SK-N-SH treated with all-trans-retinoic acid at 6 μM for 48 hours (cell line): ENCODE data around the gene C2CD5.

ENCODE experiments used
- ATAC-seq: fragments of 200-7000 bp; cut with Tn5 transposase; 3 replicates; pipeline ENCODE4 v1.9.1; 2020; ENCODE audit warnings: mild to moderate bottlenecking, moderate library complexity
- ARNTL ChIP-seq: fragments of 450-650 bp; formaldehyde crosslinking; IDR thresholded peaks from 2 replicates; pipeline ENCODE4 v1.5.0; 2020; ENCODE audit warnings: low read depth, mild to moderate bottlenecking, moderate library complexity, borderline replicate concordance
- CSDC2 ChIP-seq: fragments of 250-450 bp; sonication (Bioruptor Pico); IDR thresholded peaks from 2 replicates; pipeline ENCODE4 v1.5.0; 2020; ENCODE audit warnings: mild to moderate bottlenecking, moderate library complexity
- CSRNP3 ChIP-seq: fragments of 250-450 bp; sonication (Bioruptor Pico); IDR thresholded peaks from 2 replicates; pipeline ENCODE4 v1.5.1; 2021; ENCODE audit warnings: mild to moderate bottlenecking, moderate library complexity
- ESRRG ChIP-seq: fragments of 250-450 bp; sonication (Bioruptor Pico); IDR thresholded peaks from 2 replicates; pipeline ENCODE4 v1.6.1; 2021; ENCODE audit warnings: mild to moderate bottlenecking
- GLIS3 ChIP-seq: fragments of 250-450 bp; sonication (Bioruptor Pico); IDR thresholded peaks from 2 replicates; pipeline ENCODE4 v1.5.0; 2020; ENCODE audit warnings: mild to moderate bottlenecking, moderate library complexity
- ISL1 ChIP-seq: fragments of 250-450 bp; sonication (Bioruptor Pico); IDR thresholded peaks from 2 replicates; pipeline ENCODE4 v2.1.2; 2022; ENCODE audit warnings: mild to moderate bottlenecking, moderate library complexity
- OSR1 ChIP-seq: fragments of 250-450 bp; sonication (Bioruptor Pico); IDR thresholded peaks from 2 replicates; pipeline ENCODE4 v1.8.0; 2022; ENCODE audit warnings: moderate library complexity, mild to moderate bottlenecking, inconsistent platforms
- PPARA ChIP-seq: fragments of 250-450 bp; sonication (Bioruptor Pico); IDR thresholded peaks from 2 replicates; pipeline ENCODE4 v1.5.0; 2020; ENCODE audit warnings: mild to moderate bottlenecking, borderline replicate concordance
- RARB ChIP-seq: fragments of 250-450 bp; sonication (Bioruptor Pico); IDR thresholded peaks from 2 replicates; pipeline ENCODE4 v1.8.0; 2021; ENCODE audit warnings: mild to moderate bottlenecking, moderate library complexity
- SNAI2 ChIP-seq: fragments of 250-450 bp; sonication (Bioruptor Pico); IDR thresholded peaks from 2 replicates; pipeline ENCODE4 v1.5.0; 2020; ENCODE audit warnings: mild to moderate bottlenecking, moderate library complexity
- TOX ChIP-seq: fragments of 250-450 bp; sonication (Bioruptor Pico); IDR thresholded peaks from 2 replicates; pipeline ENCODE4 v1.8.0; 2021; ENCODE audit warnings: mild to moderate bottlenecking, moderate library complexity, borderline replicate concordance
- TSHZ2 ChIP-seq: fragments of 250-450 bp; sonication (Bioruptor Pico); IDR thresholded peaks from 2 replicates; pipeline ENCODE4 v1.5.0; 2020; ENCODE audit warnings: mild to moderate bottlenecking, moderate library complexity
- ZC3H10 ChIP-seq: fragments of 250-450 bp; sonication (Bioruptor Pico); IDR thresholded peaks from 2 replicates; pipeline ENCODE4 v1.5.1; 2021; ENCODE audit warnings: mild to moderate bottlenecking, moderate library complexity
- ZFP3 ChIP-seq: fragments of 250-450 bp; sonication (Bioruptor Pico); IDR thresholded peaks from 2 replicates; pipeline ENCODE4 v1.5.0; 2020; ENCODE audit warnings: mild to moderate bottlenecking, moderate library complexity
- ZFP30 ChIP-seq: fragments of 450-650 bp; formaldehyde crosslinking; IDR thresholded peaks from 2 replicates; pipeline ENCODE4 v1.5.0; 2022; ENCODE audit warnings: mild to moderate bottlenecking, moderate library complexity
- ZNF565 ChIP-seq: fragments of 450-650 bp; formaldehyde crosslinking; conservative IDR thresholded peaks from 2 replicates; pipeline ENCODE4 v1.5.0; 2020; ENCODE audit warnings: low read depth, mild to moderate bottlenecking, moderate library complexity
- ZNF8 ChIP-seq: fragments of 450-650 bp; formaldehyde crosslinking; IDR thresholded peaks from 2 replicates; pipeline ENCODE4 v1.5.0; 2020; ENCODE audit warnings: mild to moderate bottlenecking, moderate library complexity
- TF ChIP-seq, protein P1 (sequence below): fragments of 250-450 bp; sonication (Bioruptor Pico); IDR thresholded peaks from 2 replicates; pipeline ENCODE4 v1.8.0; 2021; ENCODE audit warnings: low read depth, mild to moderate bottlenecking, moderate library complexity, borderline replicate concordance
- TF ChIP-seq, protein P2 (sequence below): fragments of 250-450 bp; sonication (Bioruptor Pico); IDR thresholded peaks from 2 replicates; pipeline ENCODE4 v1.8.0; 2020; ENCODE audit warnings: mild to moderate bottlenecking, moderate library complexity, borderline replicate concordance

The C2CD5 gene, protein sequence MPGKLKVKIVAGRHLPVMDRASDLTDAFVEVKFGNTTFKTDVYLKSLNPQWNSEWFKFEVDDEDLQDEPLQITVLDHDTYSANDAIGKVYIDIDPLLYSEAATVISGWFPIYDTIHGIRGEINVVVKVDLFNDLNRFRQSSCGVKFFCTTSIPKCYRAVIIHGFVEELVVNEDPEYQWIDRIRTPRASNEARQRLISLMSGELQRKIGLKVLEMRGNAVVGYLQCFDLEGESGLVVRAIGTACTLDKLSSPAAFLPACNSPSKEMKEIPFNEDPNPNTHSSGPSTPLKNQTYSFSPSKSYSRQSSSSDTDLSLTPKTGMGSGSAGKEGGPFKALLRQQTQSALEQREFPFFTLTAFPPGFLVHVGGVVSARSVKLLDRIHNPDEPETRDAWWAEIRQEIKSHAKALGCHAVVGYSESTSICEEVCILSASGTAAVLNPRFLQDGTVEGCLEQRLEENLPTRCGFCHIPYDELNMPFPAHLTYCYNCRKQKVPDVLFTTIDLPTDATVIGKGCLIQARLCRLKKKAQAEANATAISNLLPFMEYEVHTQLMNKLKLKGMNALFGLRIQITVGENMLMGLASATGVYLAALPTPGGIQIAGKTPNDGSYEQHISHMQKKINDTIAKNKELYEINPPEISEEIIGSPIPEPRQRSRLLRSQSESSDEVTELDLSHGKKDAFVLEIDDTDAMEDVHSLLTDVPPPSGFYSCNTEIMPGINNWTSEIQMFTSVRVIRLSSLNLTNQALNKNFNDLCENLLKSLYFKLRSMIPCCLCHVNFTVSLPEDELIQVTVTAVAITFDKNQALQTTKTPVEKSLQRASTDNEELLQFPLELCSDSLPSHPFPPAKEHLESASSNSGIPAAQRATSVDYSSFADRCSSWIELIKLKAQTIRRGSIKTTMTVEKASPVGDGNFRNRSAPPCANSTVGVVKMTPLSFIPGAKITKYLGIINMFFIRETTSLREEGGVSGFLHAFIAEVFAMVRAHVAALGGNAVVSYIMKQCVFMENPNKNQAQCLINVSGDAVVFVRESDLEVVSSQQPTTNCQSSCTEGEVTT

GRCh38 chr12:22544038-22544979, at the start of gene C2CD5:
Gene C2CD5 (minus strand): TSS chr12:22544542. CDS start chr12:22544150, 392 bp downstream.
- ATAC-seq: peak; percentile 94
- TF ChIP-seq ESRRG (no peak), PPARA (CRISPR knock-in tag) (no peak), CSDC2 (CRISPR knock-in tag) (peak; percentile 92; the same call in 1 of the 2 replicates), TSHZ2 (CRISPR knock-in tag) (peak; percentile 34; the same call in 1 of the 2 replicates), RARB (CRISPR knock-in tag) (no peak), OSR1 (no peak), ZNF565 (CRISPR knock-in tag) (no peak), CSRNP3 (CRISPR knock-in tag) (no peak), TOX (CRISPR knock-in tag) (no peak), ISL1 (CRISPR knock-in tag) (no peak), GLIS3 (CRISPR knock-in tag) (peak; percentile 80; the same call in 1 of the 2 replicates), ZFP3 (CRISPR knock-in tag) (peak; percentile 69; the same call in 1 of the 2 replicates), ARNTL (no peak), ZFP30 (CRISPR knock-in tag) (no peak), ZNF8 (CRISPR knock-in tag) (no peak)
- TF ChIP-seq, protein P1, sequence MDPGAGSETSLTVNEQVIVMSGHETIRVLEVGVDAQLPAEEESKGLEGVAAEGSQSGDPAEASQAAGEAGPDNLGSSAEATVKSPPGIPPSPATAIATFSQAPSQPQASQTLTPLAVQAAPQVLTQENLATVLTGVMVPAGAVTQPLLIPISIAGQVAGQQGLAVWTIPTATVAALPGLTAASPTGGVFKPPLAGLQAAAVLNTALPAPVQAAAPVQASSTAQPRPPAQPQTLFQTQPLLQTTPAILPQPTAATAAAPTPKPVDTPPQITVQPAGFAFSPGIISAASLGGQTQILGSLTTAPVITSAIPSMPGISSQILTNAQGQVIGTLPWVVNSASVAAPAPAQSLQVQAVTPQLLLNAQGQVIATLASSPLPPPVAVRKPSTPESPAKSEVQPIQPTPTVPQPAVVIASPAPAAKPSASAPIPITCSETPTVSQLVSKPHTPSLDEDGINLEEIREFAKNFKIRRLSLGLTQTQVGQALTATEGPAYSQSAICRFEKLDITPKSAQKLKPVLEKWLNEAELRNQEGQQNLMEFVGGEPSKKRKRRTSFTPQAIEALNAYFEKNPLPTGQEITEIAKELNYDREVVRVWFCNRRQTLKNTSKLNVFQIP (CRISPR knock-in tag): no peak
- TF ChIP-seq, protein P2, sequence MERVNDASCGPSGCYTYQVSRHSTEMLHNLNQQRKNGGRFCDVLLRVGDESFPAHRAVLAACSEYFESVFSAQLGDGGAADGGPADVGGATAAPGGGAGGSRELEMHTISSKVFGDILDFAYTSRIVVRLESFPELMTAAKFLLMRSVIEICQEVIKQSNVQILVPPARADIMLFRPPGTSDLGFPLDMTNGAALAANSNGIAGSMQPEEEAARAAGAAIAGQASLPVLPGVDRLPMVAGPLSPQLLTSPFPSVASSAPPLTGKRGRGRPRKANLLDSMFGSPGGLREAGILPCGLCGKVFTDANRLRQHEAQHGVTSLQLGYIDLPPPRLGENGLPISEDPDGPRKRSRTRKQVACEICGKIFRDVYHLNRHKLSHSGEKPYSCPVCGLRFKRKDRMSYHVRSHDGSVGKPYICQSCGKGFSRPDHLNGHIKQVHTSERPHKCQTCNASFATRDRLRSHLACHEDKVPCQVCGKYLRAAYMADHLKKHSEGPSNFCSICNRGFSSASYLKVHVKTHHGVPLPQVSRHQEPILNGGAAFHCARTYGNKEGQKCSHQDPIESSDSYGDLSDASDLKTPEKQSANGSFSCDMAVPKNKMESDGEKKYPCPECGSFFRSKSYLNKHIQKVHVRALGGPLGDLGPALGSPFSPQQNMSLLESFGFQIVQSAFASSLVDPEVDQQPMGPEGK (CRISPR knock-in tag): no peak

DNA sequence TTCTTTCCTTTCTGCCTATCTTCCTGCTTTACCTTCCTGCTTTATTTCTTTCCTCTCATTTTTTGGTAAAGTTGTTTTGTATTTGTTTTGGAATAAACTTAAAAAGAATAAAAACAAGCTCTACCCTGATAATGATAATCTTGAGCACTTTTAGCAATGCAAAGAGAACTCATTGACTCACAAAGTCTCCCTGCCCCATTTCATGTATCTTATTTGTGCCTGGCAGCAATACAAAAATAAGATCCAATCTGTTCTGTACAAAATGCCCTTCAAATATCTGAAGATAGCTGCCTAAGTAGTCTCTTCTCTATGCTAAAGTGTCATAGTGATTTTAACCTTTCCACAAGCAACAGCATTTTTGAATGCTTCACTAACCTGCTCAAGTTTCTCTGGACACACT, 49.5 kb upstream of the C2CD5 start:
- ATAC-seq: no peak
- TF ChIP-seq ISL1 (CRISPR knock-in tag) (no peak), SNAI2 (CRISPR knock-in tag) (no peak), CSRNP3 (CRISPR knock-in tag) (no peak), ZFP3 (CRISPR knock-in tag) (no peak), OSR1 (no peak), ESRRG (no peak), PPARA (CRISPR knock-in tag) (no peak), ZFP30 (CRISPR knock-in tag) (no peak), RARB (CRISPR knock-in tag) (no peak), ZC3H10 (no peak), TSHZ2 (CRISPR knock-in tag) (no peak), CSDC2 (CRISPR knock-in tag) (no peak)
- TF ChIP-seq, protein P2 (CRISPR knock-in tag): no peak
